ENCODE data around the gene UBE2D2. TPM values are rescaled to one million over a fixed set of nuclear protein-coding genes. Genes with fewer than 3 reads are reported as not detected.
A peak's percentile ranks its signal among the peaks of the same experiment; 100 is the strongest.

The UBE2D2 gene
- total and polyA plus RNA-seq, 2 experiments from 2014 or later = 120 to 172 TPM

DNA sequence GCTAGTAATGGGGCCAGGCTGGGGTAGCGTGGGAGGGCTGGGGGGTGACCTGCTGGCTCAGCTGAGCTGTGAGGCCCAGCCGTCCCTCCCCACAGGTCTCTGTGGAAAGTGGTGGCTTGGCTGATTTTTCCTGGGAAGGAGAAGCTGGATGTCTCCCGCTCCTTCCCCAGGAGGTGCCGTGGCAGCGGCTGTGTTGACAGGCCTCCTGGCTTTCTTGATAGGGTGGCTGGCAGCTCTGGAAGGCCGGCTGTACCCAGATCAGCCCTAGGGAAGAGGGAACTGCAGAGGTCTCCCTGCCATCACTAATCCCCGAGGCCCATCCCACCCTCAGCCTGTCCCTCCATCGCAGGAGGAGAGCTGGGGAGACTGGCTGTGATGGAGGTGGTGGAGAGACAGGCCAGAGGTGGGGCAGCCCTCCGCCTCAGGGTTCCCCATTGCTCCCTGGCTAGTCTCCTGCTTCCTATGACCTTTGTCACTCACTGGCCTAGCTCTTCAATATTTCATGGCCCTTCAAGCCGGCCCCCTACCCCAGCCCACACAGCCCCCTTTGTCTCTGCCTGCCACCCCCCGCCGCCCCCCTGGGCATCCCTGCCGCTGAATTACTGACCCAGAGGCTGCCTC, 93.8 kb downstream of the UBE2D2 start:
- Histone ChIP-seq H3K4me2 (peak overlapping the region; percentile 98; the same call in 1 of the 2 replicates), H3K4me1 (ENCODE audit: insufficient read depth) (peaks cover 81% of the 10 kb centered on the region), H3K9me2 (ENCODE audit: insufficient read depth) (no peaks in the 10 kb centered on the region), H4K20me1 (replicated peaks; ENCODE audit: insufficient read depth) (peaks cover 77% of the 10 kb centered on the region), H3F3A (replicated peaks; ENCODE audit: low read depth) (peaks cover 24% of the 10 kb centered on the region), H3K36me3 (ENCODE audit: insufficient read depth) (no peaks in the 10 kb centered on the region), H3K79me2 (replicated peaks; ENCODE audit: insufficient read depth) (peaks cover 100% of the 10 kb centered on the region), H3K27ac (ENCODE audit: low read depth) (no peak overlapping the region), H3K4me3 (no peak overlapping the region), H2AFZ (no peak overlapping the region), H3K27me3 (ENCODE audit: insufficient read depth) (0 out of 2 replicates have a peak, but pooled peaks cover 6% of the 10 kb centered on the region)
- Mint-ChIP-seq H3K27me3 (ENCODE audit: insufficient read depth, low read depth, poor library complexity) (peaks cover 27% of the 10 kb centered on the region), H3K4me1 (peaks cover 76% of the 10 kb centered on the region), H3K27ac (peak overlapping the region; percentile 78; the same call in 1 of the 2 replicates), H3K9me3 (no peaks in the 10 kb centered on the region), H3K4me3 (no peak overlapping the region; the same call in 2 of the 3 replicates), H3K36me3 (ENCODE audit: low read depth) (no peaks in the 10 kb centered on the region; the same call in 2 of the 3 replicates)
- ATAC-seq = peak; percentile 4
- TF ChIP-seq, protein P1, sequence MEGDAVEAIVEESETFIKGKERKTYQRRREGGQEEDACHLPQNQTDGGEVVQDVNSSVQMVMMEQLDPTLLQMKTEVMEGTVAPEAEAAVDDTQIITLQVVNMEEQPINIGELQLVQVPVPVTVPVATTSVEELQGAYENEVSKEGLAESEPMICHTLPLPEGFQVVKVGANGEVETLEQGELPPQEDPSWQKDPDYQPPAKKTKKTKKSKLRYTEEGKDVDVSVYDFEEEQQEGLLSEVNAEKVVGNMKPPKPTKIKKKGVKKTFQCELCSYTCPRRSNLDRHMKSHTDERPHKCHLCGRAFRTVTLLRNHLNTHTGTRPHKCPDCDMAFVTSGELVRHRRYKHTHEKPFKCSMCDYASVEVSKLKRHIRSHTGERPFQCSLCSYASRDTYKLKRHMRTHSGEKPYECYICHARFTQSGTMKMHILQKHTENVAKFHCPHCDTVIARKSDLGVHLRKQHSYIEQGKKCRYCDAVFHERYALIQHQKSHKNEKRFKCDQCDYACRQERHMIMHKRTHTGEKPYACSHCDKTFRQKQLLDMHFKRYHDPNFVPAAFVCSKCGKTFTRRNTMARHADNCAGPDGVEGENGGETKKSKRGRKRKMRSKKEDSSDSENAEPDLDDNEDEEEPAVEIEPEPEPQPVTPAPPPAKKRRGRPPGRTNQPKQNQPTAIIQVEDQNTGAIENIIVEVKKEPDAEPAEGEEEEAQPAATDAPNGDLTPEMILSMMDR (conservative IDR thresholded peaks at IDR 0.05; ENCODE audit: low read depth in 2 of 2) = peak in 1 of 2 experiments; percentile 22; a peak in 1 of 4 replicates
- no peak for TF ChIP-seq ZNF114 (CRISPR knock-in tag; IDR thresholded peaks at IDR 0.05)
- no peak for DNase-seq (ENCODE audit: low spot score)

DNA sequence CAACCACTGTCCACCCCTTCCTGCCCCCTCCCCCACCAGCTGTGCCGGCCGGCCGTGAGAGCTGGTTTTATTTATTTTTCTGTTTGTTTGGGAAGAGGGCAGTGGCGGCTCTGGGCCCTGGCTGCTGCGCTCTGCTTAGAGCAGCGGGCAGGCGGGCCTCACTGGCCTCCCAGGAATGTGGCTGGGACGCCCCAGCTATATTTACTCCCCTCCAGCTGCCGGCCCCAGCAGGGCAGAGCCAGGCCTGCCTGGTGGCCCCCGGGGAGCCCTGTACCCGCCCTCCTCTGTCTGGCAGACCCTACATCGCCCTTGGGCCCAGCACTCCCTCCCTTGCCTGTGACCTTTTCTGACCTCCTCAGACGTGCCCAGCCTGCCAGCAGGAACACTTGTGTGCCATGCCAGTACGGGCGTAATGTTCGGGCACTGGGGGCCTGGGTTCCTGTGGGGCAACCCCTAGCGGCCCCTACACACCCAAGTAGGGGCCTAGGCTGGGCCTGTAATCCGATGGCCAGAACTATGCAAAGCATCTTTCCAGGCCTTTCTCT, 94.7 kb downstream of the UBE2D2 start:
- H3K27me3 Mint-ChIP-seq (ENCODE audit: insufficient read depth, low read depth, poor library complexity) = peaks cover 29% of the 10 kb centered on the region
- H3K36me3 ChIP-seq (ENCODE audit: insufficient read depth) = no peaks in the 10 kb centered on the region
- no peaks in the 10 kb centered on the region for H3K9me2 ChIP-seq (ENCODE audit: insufficient read depth)
- H3K27ac ChIP-seq (ENCODE audit: low read depth) = no peak overlapping the region
- peaks cover 82% of the 10 kb centered on the region for H3K4me1 Mint-ChIP-seq
- DNase-seq (ENCODE audit: low spot score) = peak; percentile 67
- H3K79me2 ChIP-seq (replicated peaks; ENCODE audit: insufficient read depth) = peaks cover 98% of the 10 kb centered on the region
- H4K20me1 ChIP-seq (replicated peaks; ENCODE audit: insufficient read depth) = peaks cover 82% of the 10 kb centered on the region
- H3K27ac Mint-ChIP-seq = peak overlapping the region; percentile 78; the same call in 1 of the 2 replicates
- H3F3A ChIP-seq (replicated peaks; ENCODE audit: low read depth) = peaks cover 17% of the 10 kb centered on the region
- ATAC-seq = peak; percentile 15
- H3K9me3 Mint-ChIP-seq = no peaks in the 10 kb centered on the region
- H3K4me1 ChIP-seq (ENCODE audit: insufficient read depth) = peaks cover 86% of the 10 kb centered on the region
- peak overlapping the region; percentile 74 for H3K4me2 ChIP-seq
- H2AFZ ChIP-seq = no peak overlapping the region
- no peak overlapping the region for H3K4me3 ChIP-seq
- H3K36me3 Mint-ChIP-seq (ENCODE audit: low read depth) = no peaks in the 10 kb centered on the region
- H3K27me3 ChIP-seq (ENCODE audit: insufficient read depth) = 0 out of 2 replicates have a peak, but pooled peaks cover 3% of the 10 kb centered on the region
- H3K4me3 Mint-ChIP-seq = peak overlapping the region; percentile 40; the same call in 1 of the 3 replicates
- TF ChIP-seq, protein P2, sequence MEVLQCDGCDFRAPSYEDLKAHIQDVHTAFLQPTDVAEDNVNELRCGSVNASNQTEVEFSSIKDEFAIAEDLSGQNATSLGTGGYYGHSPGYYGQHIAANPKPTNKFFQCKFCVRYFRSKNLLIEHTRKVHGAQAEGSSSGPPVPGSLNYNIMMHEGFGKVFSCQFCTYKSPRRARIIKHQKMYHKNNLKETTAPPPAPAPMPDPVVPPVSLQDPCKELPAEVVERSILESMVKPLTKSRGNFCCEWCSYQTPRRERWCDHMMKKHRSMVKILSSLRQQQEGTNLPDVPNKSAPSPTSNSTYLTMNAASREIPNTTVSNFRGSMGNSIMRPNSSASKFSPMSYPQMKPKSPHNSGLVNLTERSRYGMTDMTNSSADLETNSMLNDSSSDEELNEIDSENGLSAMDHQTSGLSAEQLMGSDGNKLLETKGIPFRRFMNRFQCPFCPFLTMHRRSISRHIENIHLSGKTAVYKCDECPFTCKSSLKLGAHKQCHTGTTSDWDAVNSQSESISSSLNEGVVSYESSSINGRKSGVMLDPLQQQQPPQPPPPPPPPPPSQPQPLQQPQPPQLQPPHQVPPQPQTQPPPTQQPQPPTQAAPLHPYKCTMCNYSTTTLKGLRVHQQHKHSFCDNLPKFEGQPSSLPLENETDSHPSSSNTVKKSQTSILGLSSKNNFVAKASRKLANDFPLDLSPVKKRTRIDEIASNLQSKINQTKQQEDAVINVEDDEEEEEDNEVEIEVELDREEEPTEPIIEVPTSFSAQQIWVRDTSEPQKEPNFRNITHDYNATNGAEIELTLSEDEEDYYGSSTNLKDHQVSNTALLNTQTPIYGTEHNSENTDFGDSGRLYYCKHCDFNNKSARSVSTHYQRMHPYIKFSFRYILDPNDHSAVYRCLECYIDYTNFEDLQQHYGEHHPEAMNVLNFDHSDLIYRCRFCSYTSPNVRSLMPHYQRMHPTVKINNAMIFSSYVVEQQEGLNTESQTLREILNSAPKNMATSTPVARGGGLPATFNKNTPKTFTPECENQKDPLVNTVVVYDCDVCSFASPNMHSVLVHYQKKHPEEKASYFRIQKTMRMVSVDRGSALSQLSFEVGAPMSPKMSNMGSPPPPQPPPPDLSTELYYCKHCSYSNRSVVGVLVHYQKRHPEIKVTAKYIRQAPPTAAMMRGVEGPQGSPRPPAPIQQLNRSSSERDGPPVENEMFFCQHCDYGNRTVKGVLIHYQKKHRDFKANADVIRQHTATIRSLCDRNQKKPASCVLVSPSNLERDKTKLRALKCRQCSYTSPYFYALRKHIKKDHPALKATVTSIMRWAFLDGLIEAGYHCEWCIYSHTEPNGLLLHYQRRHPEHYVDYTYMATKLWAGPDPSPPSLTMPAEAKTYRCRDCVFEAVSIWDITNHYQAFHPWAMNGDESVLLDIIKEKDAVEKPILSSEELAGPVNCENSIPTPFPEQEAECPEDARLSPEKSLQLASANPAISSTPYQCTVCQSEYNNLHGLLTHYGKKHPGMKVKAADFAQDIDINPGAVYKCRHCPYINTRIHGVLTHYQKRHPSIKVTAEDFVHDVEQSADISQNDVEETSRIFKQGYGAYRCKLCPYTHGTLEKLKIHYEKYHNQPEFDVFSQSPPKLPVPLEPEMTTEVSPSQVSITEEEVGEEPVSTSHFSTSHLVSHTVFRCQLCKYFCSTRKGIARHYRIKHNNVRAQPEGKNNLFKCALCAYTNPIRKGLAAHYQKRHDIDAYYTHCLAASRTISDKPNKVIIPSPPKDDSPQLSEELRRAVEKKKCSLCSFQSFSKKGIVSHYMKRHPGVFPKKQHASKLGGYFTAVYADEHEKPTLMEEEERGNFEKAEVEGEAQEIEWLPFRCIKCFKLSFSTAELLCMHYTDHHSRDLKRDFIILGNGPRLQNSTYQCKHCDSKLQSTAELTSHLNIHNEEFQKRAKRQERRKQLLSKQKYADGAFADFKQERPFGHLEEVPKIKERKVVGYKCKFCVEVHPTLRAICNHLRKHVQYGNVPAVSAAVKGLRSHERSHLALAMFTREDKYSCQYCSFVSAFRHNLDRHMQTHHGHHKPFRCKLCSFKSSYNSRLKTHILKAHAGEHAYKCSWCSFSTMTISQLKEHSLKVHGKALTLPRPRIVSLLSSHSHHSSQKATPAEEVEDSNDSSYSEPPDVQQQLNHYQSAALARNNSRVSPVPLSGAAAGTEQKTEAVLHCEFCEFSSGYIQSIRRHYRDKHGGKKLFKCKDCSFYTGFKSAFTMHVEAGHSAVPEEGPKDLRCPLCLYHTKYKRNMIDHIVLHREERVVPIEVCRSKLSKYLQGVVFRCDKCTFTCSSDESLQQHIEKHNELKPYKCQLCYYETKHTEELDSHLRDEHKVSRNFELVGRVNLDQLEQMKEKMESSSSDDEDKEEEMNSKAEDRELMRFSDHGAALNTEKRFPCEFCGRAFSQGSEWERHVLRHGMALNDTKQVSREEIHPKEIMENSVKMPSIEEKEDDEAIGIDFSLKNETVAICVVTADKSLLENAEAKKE (CRISPR knock-in tag; IDR thresholded peaks at IDR 0.05) = no peak
- TF ChIP-seq EZH2 (IDR thresholded peaks at IDR 0.05; ENCODE audit: low read depth, unreplicated experiment) = no peak
- TF ChIP-seq CREB1 (CRISPR knock-in tag; IDR thresholded peaks at IDR 0.05; ENCODE audit: low read depth) = no peak
- TF ChIP-seq ZNF331 (CRISPR knock-in tag; IDR thresholded peaks at IDR 0.05; ENCODE audit: low read depth) = no peak
- TF ChIP-seq, protein P1 (conservative IDR thresholded peaks at IDR 0.05; ENCODE audit: low read depth in 2 of 2) = no peak
